T-cell (primary cell): Measurements from ENCODE around the gene KIF5C. TPM values are rescaled to one million over a fixed set of nuclear protein-coding genes. Genes with fewer than 3 reads are reported as not detected.

ENCODE experiments used
- ATAC-seq, 4 experiments: fragments of 200-7000 bp in 3 of 4; fragments of 150-1000 bp in 1 of 4; cut with Tn5 transposase; replicated peaks in 1 of 4; 1 replicate in 3 of 4; 2 replicates in 1 of 4; pipeline ENCODE4 v1.10.0; 2021; ENCODE audit warnings: moderate library complexity in 3 of 4, mild to moderate bottlenecking in 2 of 4, moderate number of reproducible peaks in 1 of 4
- CTCF ChIA-PET, 2 donors: fragments of 300-600 bp; sonication (Branson Sonifier 250); formaldehyde crosslinking; loops; one replicate each; lab custom pipeline; 2022; ENCODE audit warnings: antibody characterized with exemption in 2 of 2; lab: Charles Lee
- POLR2A ChIA-PET, 2 donors: fragments of 300-600 bp; sonication (Branson Sonifier 250); formaldehyde crosslinking; loops; one replicate each; lab custom pipeline; 2022; ENCODE audit warnings: antibody characterized with exemption in 2 of 2; lab: Charles Lee
- DNase-seq, 35 experiments: peaks; one replicate each; pipeline versions ENCODE4 v3.0.0 to v3.0.0-alpha.2; 2013 to 2023
- H3K27ac ChIP-seq: one replicate; pipeline ENCODE4 v1.5.1; 2013; ENCODE audit warnings: low read length
- H3K27me3 ChIP-seq, 2 experiments: replicated peaks in 1 of 2; 1 replicate in 1 of 2; 2 replicates in 1 of 2; pipeline versions ENCODE4 v1.6.1 to v1.7.0; 2013; ENCODE audit warnings: low read length in 1 of 2, mixed read lengths in 1 of 2; ENCODE audit not compliant: control insufficient read depth in 2 of 2, insufficient read depth in 2 of 2; ENCODE audit errors: extremely low read depth in 1 of 2
- H3K36me3 ChIP-seq, 2 donors: 1 replicate in 1 of 2; 2 replicates in 1 of 2; pipeline versions ENCODE4 v1.6.1 to v1.7.0; 2013; ENCODE audit warnings: low read length in 1 of 2; ENCODE audit not compliant: control insufficient read depth in 2 of 2, insufficient read depth in 1 of 2; ENCODE audit errors: extremely low read depth in 1 of 2
- H3K4me1 ChIP-seq, 2 experiments: 1 replicate in 1 of 2; 2 replicates in 1 of 2; pipeline versions ENCODE4 v1.6.1 to v1.7.0; 2013; ENCODE audit warnings: low read length in 2 of 2, mixed read lengths in 1 of 2; ENCODE audit not compliant: insufficient read depth in 2 of 2, control insufficient read depth in 1 of 2; ENCODE audit errors: extremely low read depth in 1 of 2
- H3K4me3 ChIP-seq, 2 donors: 1 replicate in 1 of 2; 2 replicates in 1 of 2; pipeline versions ENCODE4 v1.5.1 to v1.7.0; 2013; ENCODE audit warnings: mild to moderate bottlenecking in 2 of 2, low read length in 1 of 2, moderate library complexity in 1 of 2; ENCODE audit not compliant: control insufficient read depth in 1 of 2; ENCODE audit errors: extremely low read depth in 1 of 2
- H3K9me3 ChIP-seq: 2 replicates; pipeline ENCODE4 v1.7.0; 2013
- H3K27ac Mint-ChIP-seq, 2 donors: one replicate each; pipeline ENCODE4 v1.8.0; 2020 to 2021; ENCODE audit warnings: mild to moderate bottlenecking in 2 of 2, mixed read lengths in 2 of 2
- H3K27me3 Mint-ChIP-seq, 2 donors: one replicate each; pipeline ENCODE4 v1.8.0; 2021 to 2022; ENCODE audit warnings: mixed read lengths in 2 of 2
- H3K36me3 Mint-ChIP-seq: one replicate; pipeline ENCODE4 v1.8.0; 2021; ENCODE audit warnings: mixed read lengths
- H3K4me1 Mint-ChIP-seq, 3 donors: one replicate each; pipeline ENCODE4 v1.8.0; 2020 to 2022; ENCODE audit warnings: mixed read lengths in 3 of 3, mild to moderate bottlenecking in 1 of 3
- H3K4me3 Mint-ChIP-seq, 3 donors: one replicate each; pipeline ENCODE4 v1.8.0; 2020 to 2022; ENCODE audit warnings: mild to moderate bottlenecking in 3 of 3, mixed read lengths in 3 of 3, moderate library complexity in 3 of 3
- H3K9me3 Mint-ChIP-seq, 3 donors: one replicate each; pipeline ENCODE4 v1.8.0; 2020 to 2022; ENCODE audit warnings: mixed read lengths in 3 of 3
- WGBS: methylation state at CpG from one replicate; pipeline ENCODE4 v1.1.5; 2013; ENCODE audit warnings: missing lambda C conversion rate; ENCODE audit not compliant: insufficient coverage; 5-methylcytosine and 5-hydroxymethylcytosine counted together
- total RNA-seq, 35 experiments: library from RNA in 6 of 35; stranded (reverse) in 6 of 35; fragments of 120-200 nt in 1 of 35; gene quantifications; one replicate each; pipeline versions ENCODE4 v1.2.1 to v1.2.4 and lab custom pipeline; 2013 to 2026

Gene KIF5C
- total RNA-seq, 5 donors from 2014 or later (not counting 1 experiment from before 2014, with no cell fraction given) = 9.4 to 17.0 (median 14.7) TPM

DNA sequence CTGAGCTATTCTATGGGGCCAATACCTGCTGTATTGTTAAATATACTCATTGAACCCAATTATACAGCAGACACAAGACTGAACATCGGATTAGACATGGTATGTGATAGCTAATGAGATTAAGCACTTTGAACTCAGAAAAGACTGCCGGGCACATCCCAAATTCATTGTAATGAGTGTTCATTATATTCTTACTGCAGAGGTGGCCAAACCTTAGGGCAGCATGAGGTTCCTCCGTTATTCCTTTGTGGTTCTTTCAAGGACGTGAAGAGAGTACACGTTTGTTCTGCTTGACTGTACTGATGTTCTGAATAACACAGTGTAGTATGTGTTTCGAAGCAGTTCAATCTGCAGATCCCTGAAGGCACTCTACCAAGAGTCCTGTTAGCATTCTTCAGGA lies 78.4 kb downstream of the KIF5C start:
- no peak overlapping the region for H3K27ac ChIP-seq
- H3K4me1 Mint-ChIP-seq = peaks cover 0 to 9% (median 3%) of the 10 kb centered on the region in 3 donors
- H3K36me3 ChIP-seq = peaks cover 0 to 6% of the 10 kb centered on the region in 2 donors
- ChIA-PET CTCF (interaction anchor here in 1 of 2 donors (0.6 kb wide), 1 partner anchor 35 kb away, joined by 3 read pairs; no protein-coding TSS in a partner anchor), POLR2A (no interaction called here)
- 92% methylated on average over 5 of the region's 6 CpGs for WGBS
- no peaks in the 10 kb centered on the region for H3K9me3 Mint-ChIP-seq
- no peak overlapping the region for H3K4me3 ChIP-seq
- no peaks in the 10 kb centered on the region for H3K27me3 Mint-ChIP-seq
- DNase-seq = no peak
- H3K27ac Mint-ChIP-seq = no peak overlapping the region
- no peak for ATAC-seq
- peaks cover 17% of the 10 kb centered on the region for H3K36me3 Mint-ChIP-seq
- H3K4me1 ChIP-seq = no peaks in the 10 kb centered on the region
- no peaks in the 10 kb centered on the region for H3K27me3 ChIP-seq
- no peak overlapping the region for H3K4me3 Mint-ChIP-seq
- H3K9me3 ChIP-seq = no peaks in the 10 kb centered on the region

GRCh38 chr2:148954536-148954935 lies 79.5 kb downstream of the KIF5C start:
- H3K4me3 Mint-ChIP-seq = no peak overlapping the region
- no peak for ATAC-seq
- no peak overlapping the region for H3K27ac Mint-ChIP-seq
- H3K9me3 ChIP-seq = no peaks in the 10 kb centered on the region
- POLR2A ChIA-PET = no interaction called here
- H3K4me3 ChIP-seq = no peak overlapping the region
- H3K27me3 Mint-ChIP-seq = no peaks in the 10 kb centered on the region
- peaks cover 0 to 6% of the 10 kb centered on the region in 2 donors for H3K36me3 ChIP-seq
- 54% methylated on average over 1 of the region's 3 CpGs for WGBS
- CTCF ChIA-PET = no interaction called here
- H3K4me1 Mint-ChIP-seq = peaks cover 0 to 9% (median 3%) of the 10 kb centered on the region in 3 donors
- no peaks in the 10 kb centered on the region for H3K9me3 Mint-ChIP-seq
- H3K36me3 Mint-ChIP-seq = peaks cover 16% of the 10 kb centered on the region
- no peak for DNase-seq
- H3K27me3 ChIP-seq = no peaks in the 10 kb centered on the region
- no peaks in the 10 kb centered on the region for H3K4me1 ChIP-seq
- H3K27ac ChIP-seq = no peak overlapping the region

GRCh38 chr2:148955798-148956197 lies 80.8 kb downstream of the KIF5C start:
- DNase-seq (no peak), ATAC-seq (no peak)
- H3K4me1 Mint-ChIP-seq = peaks cover 0 to 9% (median 3%) of the 10 kb centered on the region in 3 donors
- Histone ChIP-seq H3K4me3 (no peak overlapping the region), H3K9me3 (no peaks in the 10 kb centered on the region), H3K27me3 (no peaks in the 10 kb centered on the region), H3K27ac (no peak overlapping the region), H3K4me1 (no peaks in the 10 kb centered on the region), H3K36me3 (peaks cover 0 to 3% of the 10 kb centered on the region in 2 donors)
- CTCF ChIA-PET = no interaction called here
- no peak overlapping the region for H3K4me3 Mint-ChIP-seq
- H3K9me3 Mint-ChIP-seq = no peaks in the 10 kb centered on the region
- H3K36me3 Mint-ChIP-seq = peaks cover 13% of the 10 kb centered on the region
- POLR2A ChIA-PET = interaction anchor here in 1 of 2 donors (0.6 kb wide), 1 partner anchor 68 kb away, joined by 8 read pairs; no protein-coding TSS in a partner anchor
- WGBS = 45% methylated on average over 4 of the region's 5 CpGs
- H3K27me3 Mint-ChIP-seq = no peaks in the 10 kb centered on the region
- no peak overlapping the region for H3K27ac Mint-ChIP-seq

GRCh38 chr2:148957023-148957422 lies 82.0 kb downstream of the KIF5C start:
- Mint-ChIP-seq H3K9me3 (no peaks in the 10 kb centered on the region), H3K4me3 (no peak overlapping the region), H3K36me3 (peaks cover 12% of the 10 kb centered on the region), H3K27ac (peak overlapping the region in 1 of 2 donors; percentile 56), H3K27me3 (no peaks in the 10 kb centered on the region), H3K4me1 (peaks cover 0 to 9% (median 3%) of the 10 kb centered on the region in 3 donors)
- CTCF ChIA-PET = interaction anchor here in 1 of 2 donors (0.6 kb wide), 1 partner anchor 296 kb away, joined by 3 read pairs; no protein-coding TSS in a partner anchor
- Histone ChIP-seq H3K27me3 (no peaks in the 10 kb centered on the region), H3K27ac (no peak overlapping the region), H3K4me1 (no peaks in the 10 kb centered on the region), H3K36me3 (no peaks in the 10 kb centered on the region), H3K4me3 (no peak overlapping the region), H3K9me3 (no peaks in the 10 kb centered on the region)
- POLR2A ChIA-PET = no interaction called here
- DNase-seq (peak in 4 of 35 experiments; percentile 1 to 15 (median 1)), ATAC-seq (peak in 2 of 4 experiments; percentile 62 to 70)
- no CpG with 5 or more reads among the region's 4 CpGs for WGBS

- H3K27ac Mint-ChIP-seq = no peak overlapping the region
- peaks cover 14% of the 10 kb centered on the region for H3K36me3 Mint-ChIP-seq
- H3K9me3 ChIP-seq = no peaks in the 10 kb centered on the region
- no peaks in the 10 kb centered on the region for H3K36me3 ChIP-seq
- no peaks in the 10 kb centered on the region for H3K27me3 ChIP-seq
- ATAC-seq (no peak), DNase-seq (no peak)
- no peak overlapping the region for H3K27ac ChIP-seq
- POLR2A ChIA-PET = no interaction called here
- H3K4me3 Mint-ChIP-seq = no peak overlapping the region
- H3K4me1 Mint-ChIP-seq = peaks cover 0 to 9% (median 3%) of the 10 kb centered on the region in 3 donors
- CTCF ChIA-PET = no interaction called here
- H3K4me1 ChIP-seq = no peaks in the 10 kb centered on the region
- no peak overlapping the region for H3K4me3 ChIP-seq
- 93% methylated on average over 4 of the region's 5 CpGs for WGBS
- no peaks in the 10 kb centered on the region for H3K27me3 Mint-ChIP-seq
- no peaks in the 10 kb centered on the region for H3K9me3 Mint-ChIP-seq
These were observed 84.7 kb downstream of the KIF5C start for GRCh38 chr2:148959745-148960144.

DNA sequence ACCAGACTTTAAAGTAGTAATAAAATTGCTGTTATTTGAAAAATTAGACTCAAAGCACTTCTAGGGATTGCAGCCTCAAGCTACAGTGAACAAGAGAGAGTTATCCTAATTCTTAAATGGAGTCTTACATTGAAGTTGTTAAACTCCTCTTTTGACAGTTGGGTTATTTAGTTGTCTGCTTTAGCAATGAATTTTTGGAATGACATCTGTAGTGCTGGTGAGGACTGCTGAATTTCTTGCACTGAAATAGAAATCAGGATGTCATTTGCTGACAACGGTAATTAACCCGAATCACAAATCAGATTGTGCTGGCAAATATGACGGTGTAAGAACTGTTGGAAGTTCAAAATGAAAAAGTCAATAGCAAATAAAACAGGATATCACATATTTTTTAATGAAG lies 85.5 kb downstream of the KIF5C start:
- Histone ChIP-seq H3K4me3 (no peak overlapping the region), H3K27me3 (no peaks in the 10 kb centered on the region), H3K27ac (no peak overlapping the region), H3K36me3 (no peaks in the 10 kb centered on the region), H3K9me3 (no peaks in the 10 kb centered on the region), H3K4me1 (no peaks in the 10 kb centered on the region)
- no peaks in the 10 kb centered on the region for H3K27me3 Mint-ChIP-seq
- no peak for DNase-seq
- ATAC-seq = no peak
- H3K36me3 Mint-ChIP-seq = peaks cover 14% of the 10 kb centered on the region
- H3K9me3 Mint-ChIP-seq = no peaks in the 10 kb centered on the region
- no peak overlapping the region for H3K4me3 Mint-ChIP-seq
- ChIA-PET CTCF (interaction anchor here in 1 of 2 donors (0.6 kb wide), 1 partner anchor 61 kb away, joined by 4 read pairs; no protein-coding TSS in a partner anchor), POLR2A (no interaction called here)
- peaks cover 0 to 9% (median 3%) of the 10 kb centered on the region in 3 donors for H3K4me1 Mint-ChIP-seq
- no CpG with 5 or more reads among the region's 3 CpGs for WGBS
- H3K27ac Mint-ChIP-seq = no peak overlapping the region
